K562 (cell line): ENCODE measurements around the gene TSG101. TPM values are rescaled to one million over a fixed set of nuclear protein-coding genes. Genes with fewer than 3 reads are reported as not detected.

Experiments used
- CEBPB ChIP-seq: fragments of 450-650 bp; IDR thresholded peaks from 2 replicates; pipeline ENCODE4 v1.6.1; 2016; ENCODE audit warnings: missing genetic modification characterization, missing compliant biosample characterization
- CEBPG ChIP-seq, 3 experiments: fragments of 200-800 bp in 1 of 3; sonication (Bioruptor generic) in 1 of 3; sonication (generic) in 1 of 3; formaldehyde crosslinking in 1 of 3; IDR thresholded peaks in 2 of 3; conservative IDR thresholded peaks in 1 of 3; 2 replicates each; pipeline versions ENCODE4 v1.6.1 to v1.8.0; 2016 to 2022; ENCODE audit warnings: missing compliant biosample characterization in 2 of 3, missing genetic modification characterization in 2 of 3, mild to moderate bottlenecking in 1 of 3, missing genetic modification reagents in 1 of 3
- HNRNPLL ChIP-seq: fragments of 200-400 bp; formaldehyde crosslinking; IDR thresholded peaks from 2 replicates; pipeline ENCODE4 v1.6.1; 2017; ENCODE audit warnings: low read length, low read depth, mild to moderate bottlenecking; ENCODE audit not compliant: poor library complexity, severe bottlenecking
- MEIS2 ChIP-seq: fragments of 450-650 bp; IDR thresholded peaks from 2 replicates; pipeline ENCODE4 v1.6.1; 2014; ENCODE audit warnings: mild to moderate bottlenecking; ENCODE audit not compliant: partially characterized antibody
- NBN ChIP-seq: fragments of 450-650 bp; IDR thresholded peaks from 2 replicates; pipeline ENCODE4 v1.6.1; 2016; ENCODE audit warnings: low read depth, mild to moderate bottlenecking
- OTX1 ChIP-seq: fragments of 450-650 bp; formaldehyde crosslinking; IDR thresholded peaks from 2 replicates; pipeline ENCODE4 v1.4.0; 2022; ENCODE audit warnings: mild to moderate bottlenecking
- POLR2AphosphoS2 ChIP-seq: IDR thresholded peaks from 2 replicates; pipeline ENCODE4 v1.6.1; 2012; ENCODE audit warnings: low read length, improper control_type of control experiment
- TRIM28 ChIP-seq: fragments of 450-650 bp; IDR thresholded peaks from 2 replicates; pipeline ENCODE4 v1.6.1; 2017
- ZNF239 ChIP-seq: fragments of 250-450 bp; sonication (Bioruptor Pico); IDR thresholded peaks from 2 replicates; pipeline ENCODE4 v1.4.0; 2020; ENCODE audit warnings: mild to moderate bottlenecking
- ZNF431 ChIP-seq: sonication (generic); formaldehyde crosslinking; IDR thresholded peaks from 2 replicates; pipeline ENCODE4 v1.8.0; 2022; ENCODE audit warnings: mild to moderate bottlenecking, missing genetic modification reagents
- ZNF778 ChIP-seq: fragments of 450-650 bp; formaldehyde crosslinking; IDR thresholded peaks from 2 replicates; pipeline ENCODE4 v1.4.0; 2020; ENCODE audit warnings: mild to moderate bottlenecking, moderate library complexity
- polyA plus RNA-seq, 8 experiments: library from polyadenylated mRNA; depleted of rRNA in 4 of 8; stranded (reverse) in 5 of 8; unstranded in 3 of 8; fragments of >200 nt; fragmentation: Nextera tagmentation in 2 of 8; fragmentation: Illumina TruSeq in 1 of 8; extraction: Ambion mirVana in 2 of 8; extraction: Trizol in 1 of 8; gene quantifications; 2 replicates each; pipeline versions ENCODE4 v1.2.1 to v1.2.3, GENCODE V29; 2011 to 2014; ENCODE audit warnings: inconsistent platforms in 1 of 8, missing spikeins in 1 of 8
- total RNA-seq, 7 experiments: library from RNA; depleted of rRNA in 6 of 7; stranded (reverse); fragments of >200 nt in 6 of 7; fragmentation: Illumina TruSeq in 2 of 7; extraction: Trizol in 2 of 7; gene quantifications; 2 replicates each; pipeline versions ENCODE4 v1.2.1 to v1.2.3, GENCODE V29; 2011 to 2021; ENCODE audit warnings: low replicate concordance in 1 of 7
- TF ChIP-seq, protein P1 (sequence below): fragments of 250-450 bp; sonication (Bioruptor Pico); IDR thresholded peaks from 2 replicates; pipeline ENCODE4 v1.4.0; 2020; ENCODE audit warnings: borderline replicate concordance
- TF ChIP-seq, protein P2 (sequence below): fragments of 450-650 bp; IDR thresholded peaks from 2 replicates; pipeline ENCODE4 v1.6.1; 2016; ENCODE audit warnings: mild to moderate bottlenecking

TSG101 gene
- total and polyA plus RNA-seq, 9 of the 15 experiments (the other 6 are each of a cell fraction or from before 2014, with no cell fraction given): 24.6 to 141 (median 60.0) TPM

DNA sequence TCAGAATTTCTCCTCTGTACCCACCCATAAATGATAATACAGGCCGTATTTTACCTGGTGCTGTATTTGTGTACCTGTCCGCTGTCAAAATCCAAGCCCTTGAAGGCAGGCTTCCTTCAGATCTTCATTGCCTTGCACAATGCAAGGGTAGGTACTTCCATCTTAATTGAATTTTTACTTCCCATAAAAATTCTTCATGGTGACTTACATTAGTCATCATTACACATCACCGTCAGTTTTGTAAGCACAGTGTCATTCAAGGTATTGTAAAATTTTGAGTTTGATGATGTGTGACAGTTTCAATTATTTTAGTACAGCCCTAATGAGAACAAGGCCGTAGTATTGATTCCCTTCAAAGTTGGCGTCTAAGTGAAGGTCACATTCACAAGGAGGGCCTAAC lies 770 bp upstream of the TSG101 start (continued):
- TF ChIP-seq, protein P1, sequence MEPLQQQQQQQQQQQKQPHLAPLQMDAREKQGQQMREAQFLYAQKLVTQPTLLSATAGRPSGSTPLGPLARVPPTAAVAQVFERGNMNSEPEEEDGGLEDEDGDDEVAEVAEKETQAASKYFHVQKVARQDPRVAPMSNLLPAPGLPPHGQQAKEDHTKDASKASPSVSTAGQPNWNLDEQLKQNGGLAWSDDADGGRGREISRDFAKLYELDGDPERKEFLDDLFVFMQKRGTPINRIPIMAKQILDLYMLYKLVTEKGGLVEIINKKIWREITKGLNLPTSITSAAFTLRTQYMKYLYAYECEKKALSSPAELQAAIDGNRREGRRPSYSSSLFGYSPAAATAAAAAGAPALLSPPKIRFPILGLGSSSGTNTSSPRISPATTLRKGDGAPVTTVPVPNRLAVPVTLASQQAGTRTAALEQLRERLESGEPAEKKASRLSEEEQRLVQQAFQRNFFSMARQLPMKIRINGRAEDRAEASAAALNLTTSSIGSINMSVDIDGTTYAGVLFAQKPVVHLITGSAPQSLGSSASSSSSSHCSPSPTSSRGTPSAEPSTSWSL: no peak
- TF ChIP-seq TRIM28 (no peak), NBN (no peak), CEBPB (peak; percentile 55), ZNF431 (CRISPR knock-in tag) (no peak), OTX1 (no peak), ZNF239 (CRISPR knock-in tag) (no peak), POLR2AphosphoS2 (no peak), MEIS2 (peak; percentile 2), HNRNPLL (no peak), ZNF778 (CRISPR knock-in tag) (no peak), CEBPG (CRISPR knock-in tag; IDR thresholded peaks at IDR 0.05) (peak; percentile 34; the same call in 1 of the 2 replicates), CEBPG (tag; conservative IDR thresholded peaks at IDR 0.05 in 1 of 2, IDR thresholded peaks at IDR 0.05 in 1 of 2) (no peak)
- TF ChIP-seq, protein P2, sequence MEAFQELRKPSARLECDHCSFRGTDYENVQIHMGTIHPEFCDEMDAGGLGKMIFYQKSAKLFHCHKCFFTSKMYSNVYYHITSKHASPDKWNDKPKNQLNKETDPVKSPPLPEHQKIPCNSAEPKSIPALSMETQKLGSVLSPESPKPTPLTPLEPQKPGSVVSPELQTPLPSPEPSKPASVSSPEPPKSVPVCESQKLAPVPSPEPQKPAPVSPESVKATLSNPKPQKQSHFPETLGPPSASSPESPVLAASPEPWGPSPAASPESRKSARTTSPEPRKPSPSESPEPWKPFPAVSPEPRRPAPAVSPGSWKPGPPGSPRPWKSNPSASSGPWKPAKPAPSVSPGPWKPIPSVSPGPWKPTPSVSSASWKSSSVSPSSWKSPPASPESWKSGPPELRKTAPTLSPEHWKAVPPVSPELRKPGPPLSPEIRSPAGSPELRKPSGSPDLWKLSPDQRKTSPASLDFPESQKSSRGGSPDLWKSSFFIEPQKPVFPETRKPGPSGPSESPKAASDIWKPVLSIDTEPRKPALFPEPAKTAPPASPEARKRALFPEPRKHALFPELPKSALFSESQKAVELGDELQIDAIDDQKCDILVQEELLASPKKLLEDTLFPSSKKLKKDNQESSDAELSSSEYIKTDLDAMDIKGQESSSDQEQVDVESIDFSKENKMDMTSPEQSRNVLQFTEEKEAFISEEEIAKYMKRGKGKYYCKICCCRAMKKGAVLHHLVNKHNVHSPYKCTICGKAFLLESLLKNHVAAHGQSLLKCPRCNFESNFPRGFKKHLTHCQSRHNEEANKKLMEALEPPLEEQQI: no peak
